Raji (cell line): Measurements from ENCODE around the gene ARHGEF28.

Source experiments
- POLR2A ChIP-seq: IDR thresholded peaks from 2 replicates; pipeline ENCODE4 v1.6.1; 2011; ENCODE audit warnings: low read depth, low read length, control low read depth; ENCODE audit not compliant: insufficient read depth

Gene ARHGEF28

GRCh38 chr5:73901455-73901854 lies 275.5 kb downstream of the ARHGEF28 start:
- TF ChIP-seq POLR2A = no peak

GRCh38 chr5:73902327-73903051 lies 276.5 kb downstream of the ARHGEF28 start:
- no peak for TF ChIP-seq POLR2A

GRCh38 chr5:73903169-73903568 lies 277.2 kb downstream of the ARHGEF28 start:
- no peak for TF ChIP-seq POLR2A

- TF ChIP-seq POLR2A = no peak
Observed at GRCh38 chr5:73906277-73906676, 280.3 kb downstream of the ARHGEF28 start.

- no peak for TF ChIP-seq POLR2A
Observed at GRCh38 chr5:73907164-73907563, 281.2 kb downstream of the ARHGEF28 start.

GRCh38 chr5:73908395-73908794 lies 282.4 kb downstream of the ARHGEF28 start:
- no peak for TF ChIP-seq POLR2A

- TF ChIP-seq POLR2A = no peak
Observed at GRCh38 chr5:73908846-73909245, 282.9 kb downstream of the ARHGEF28 start.

- no peak for TF ChIP-seq POLR2A
Observed at GRCh38 chr5:73909474-73909873, 283.5 kb downstream of the ARHGEF28 start.

- no peak for TF ChIP-seq POLR2A
Observed at GRCh38 chr5:73911761-73912393, 285.9 kb downstream of the ARHGEF28 start.

GRCh38 chr5:73912821-73913271 lies 286.9 kb downstream of the ARHGEF28 start:
- TF ChIP-seq POLR2A = no peak

- no peak for TF ChIP-seq POLR2A
Observed at GRCh38 chr5:73913971-73914370, 288.0 kb downstream of the ARHGEF28 start.

- no peak for TF ChIP-seq POLR2A
Observed at GRCh38 chr5:73915345-73915744, 289.3 kb downstream of the ARHGEF28 start.

- no peak for TF ChIP-seq POLR2A
Observed at GRCh38 chr5:73917433-73917832, 291.4 kb downstream of the ARHGEF28 start.

GRCh38 chr5:73917891-73918290 lies 291.9 kb downstream of the ARHGEF28 start:
- no peak for TF ChIP-seq POLR2A

GRCh38 chr5:73918791-73919221 lies 292.8 kb downstream of the ARHGEF28 start:
- TF ChIP-seq POLR2A = no peak

GRCh38 chr5:73921741-73922140 lies 295.7 kb downstream of the ARHGEF28 start:
- TF ChIP-seq POLR2A = no peak
